HFF-Myc (cell line): ENCODE results near the gene RALGAPA1.
"Not testable (repeated sequence)": the region's sequence is repeated elsewhere in the genome, so short reads cannot be mapped to it uniquely, and the experiment has no call there.

ENCODE experiments used
- DNase-seq: peaks from one replicate; pipeline ENCODE4 v3.0.0-alpha.2; 2011; ENCODE audit warnings: low read depth; ENCODE audit errors: extremely low read depth
- H3K4me3 ChIP-seq: replicated peaks from 2 replicates; pipeline ENCODE4 v1.5.1; 2011; ENCODE audit warnings: low read depth, mild to moderate bottlenecking, control low read depth, low read length
- CTCF ChIP-seq: IDR thresholded peaks from 2 replicates; pipeline ENCODE4 v1.5.1; 2012; ENCODE audit warnings: mild to moderate bottlenecking, low read depth, low read length, control low read depth; ENCODE audit errors: missing control alignments

Gene RALGAPA1

GRCh38 chr14:35827678-35828472, 18.8 kb upstream of the RALGAPA1 start:
- H3K4me3 ChIP-seq = peak overlapping the region; percentile 71
- no peak for DNase-seq
- no peak for TF ChIP-seq CTCF

- peak overlapping the region; percentile 71 for H3K4me3 ChIP-seq
- no peak for DNase-seq
- TF ChIP-seq CTCF = no peak
These were observed 17.9 kb upstream of the RALGAPA1 start for GRCh38 chr14:35826952-35827416.

GRCh38 chr14:35826218-35826951, 17.3 kb upstream of the RALGAPA1 start, which contains the start of gene BRMS1L:
Gene BRMS1L (plus strand): TSS chr14:35826338. CDS start chr14:35826517, 179 bp downstream.
- DNase-seq = peak; percentile 48
- peak within 1 kb of the TSS; percentile 71 for H3K4me3 ChIP-seq
- no peak for TF ChIP-seq CTCF

- DNase-seq = peak; percentile 99
- TF ChIP-seq CTCF = no peak
- peak overlapping the region; percentile 71 for H3K4me3 ChIP-seq
These were observed 16.8 kb upstream of the RALGAPA1 start for GRCh38 chr14:35825968-35826217.

- H3K4me3 ChIP-seq, DNase-seq: not testable (repeated sequence)
These were observed 15.5 kb upstream of the RALGAPA1 start for GRCh38 chr14:35824446-35825165.

GRCh38 chr14:35822501-35822900, 13.4 kb upstream of the RALGAPA1 start:
- no peak for TF ChIP-seq CTCF
- no peak for DNase-seq
- no peak overlapping the region for H3K4me3 ChIP-seq
